ENCODE results near the gene LNX1. TPM values are rescaled to one million over a fixed set of nuclear protein-coding genes. Genes with fewer than 3 reads are reported as not detected.

The LNX1 gene
- total and polyA plus RNA-seq, 10 of the 15 experiments (the other 5 are each of a cell fraction or from before 2014, with no cell fraction given): 0.72 to 1.4 (median 1.0) TPM

- no peaks in the 10 kb centered on the region for H4K20me1 ChIP-seq (ENCODE audit: control insufficient read depth, insufficient read depth)
- H3K27ac ChIP-seq (ENCODE audit: control insufficient read depth, insufficient read depth): no peak overlapping the region
- in situ Hi-C loops (cut with MboI) (no loop called here), intact Hi-C loops (cut with micrococcal nuclease; ENCODE audit: unreplicated experiment) (no loop called here)
- TF ChIP-seq NR2C1 (IDR thresholded peaks at IDR 0.05) (no peak), JUNB (IDR thresholded peaks at IDR 0.05) (peak; percentile 20; the same call in 1 of the 2 replicates)
- DNase-seq (ENCODE audit: low read depth, low spot score) (no peak), FAIRE-seq (no peak), ATAC-seq (peak; percentile 72)
- H3K9me3 ChIP-seq (replicated peaks; ENCODE audit: control insufficient read depth, insufficient read depth, low read length): no peaks in the 10 kb centered on the region; the same call in 2 of the 3 replicates
- H3K27me3 ChIP-seq (replicated peaks in 1 of 2; ENCODE audit: control insufficient read depth in 2 of 2, insufficient read depth in 2 of 2, low read length in 1 of 2): no peaks in the 10 kb centered on the region; a peak in 1 of 4 replicates
- ChIA-PET RAD21 (ENCODE audit: unreplicated experiment) (no interaction called here), SMC1A (ENCODE audit: uncharacterized antibody, unreplicated experiment) (interaction anchor here (1.3 to 2.5 kb wide), 3 partner anchors 11 to 16 kb away, joined by 5 to 11 read pairs (median 9); no protein-coding TSS in a partner anchor), POLR2A (no interaction called here), CTCF (interaction anchor here (1.0 to 1.1 kb wide), 3 partner anchors 26 to 194 kb away, joined by 3 read pairs; no protein-coding TSS in a partner anchor)
- 0% methylated on average over 3 of the region's 3 CpGs for WGBS (ENCODE audit: insufficient coverage, insufficient replicate concordance, low lambda C conversion rate, missing lambda C conversion rate)
- no peaks in the 10 kb centered on the region for H3K4me1 ChIP-seq (ENCODE audit: control insufficient read depth, insufficient read depth, low read length)
- H3K79me2 ChIP-seq (ENCODE audit: control insufficient read depth, insufficient read depth, low read length): no peaks in the 10 kb centered on the region
- no peak overlapping the region for H3K4me3 ChIP-seq
- no peaks in the 10 kb centered on the region for H3K36me3 ChIP-seq (ENCODE audit: control insufficient read depth in 2 of 2, insufficient read depth in 2 of 2, low read length in 1 of 2)
- H3K9ac ChIP-seq (ENCODE audit: control insufficient read depth, insufficient read depth, low read length): no peak overlapping the region
- no peak overlapping the region for H3K4me2 ChIP-seq (ENCODE audit: control insufficient read depth, insufficient read depth)
- no peak overlapping the region for H2AFZ ChIP-seq (ENCODE audit: control insufficient read depth, low read depth, low read length)
- BruUV-seq (replicated peaks): no TSS peak
These were observed 78.7 kb downstream of the LNX1 start for GRCh38 chr4:53512608-53513007.

GRCh38 chr4:53511014-53511413 lies 80.3 kb downstream of the LNX1 start:
- Histone ChIP-seq H3K4me2 (ENCODE audit: control insufficient read depth, insufficient read depth) (no peak overlapping the region), H3K4me3 (no peak overlapping the region), H4K20me1 (ENCODE audit: control insufficient read depth, insufficient read depth) (no peaks in the 10 kb centered on the region), H3K27ac (ENCODE audit: control insufficient read depth, insufficient read depth) (no peak overlapping the region), H3K4me1 (ENCODE audit: control insufficient read depth, insufficient read depth, low read length) (no peaks in the 10 kb centered on the region), H3K79me2 (ENCODE audit: control insufficient read depth, insufficient read depth, low read length) (no peaks in the 10 kb centered on the region), H3K9me3 (replicated peaks; ENCODE audit: control insufficient read depth, insufficient read depth, low read length) (no peaks in the 10 kb centered on the region; the same call in 2 of the 3 replicates), H3K36me3 (ENCODE audit: control insufficient read depth in 2 of 2, insufficient read depth in 2 of 2, low read length in 1 of 2) (no peaks in the 10 kb centered on the region), H3K9ac (ENCODE audit: control insufficient read depth, insufficient read depth, low read length) (no peak overlapping the region), H3K27me3 (replicated peaks in 1 of 2; ENCODE audit: control insufficient read depth in 2 of 2, insufficient read depth in 2 of 2, low read length in 1 of 2) (no peaks in the 10 kb centered on the region), H2AFZ (ENCODE audit: control insufficient read depth, low read depth, low read length) (no peak overlapping the region)
- ChIA-PET CTCF (interaction anchor here (0.7 to 2.3 kb wide), 6 partner anchors 9 to 293 kb away, joined by 3 to 6 read pairs (median 3); no protein-coding TSS in a partner anchor), SMC1A (ENCODE audit: uncharacterized antibody, unreplicated experiment) (interaction anchor here (0.9 to 2.5 kb wide), 6 partner anchors 10 to 196 kb away, joined by 3 to 9 read pairs (median 4); no protein-coding TSS in a partner anchor), POLR2A (no interaction called here), RAD21 (ENCODE audit: unreplicated experiment) (interaction anchor here (0.7 to 1.5 kb wide), 4 partner anchors 14 to 294 kb away, joined by 3 to 5 read pairs (median 3); no protein-coding TSS in a partner anchor)
- no peak for FAIRE-seq
- WGBS (ENCODE audit: insufficient coverage, insufficient replicate concordance, low lambda C conversion rate, missing lambda C conversion rate): 1% methylated on average over 3 of the region's 3 CpGs
- in situ Hi-C loops (cut with MboI) (no loop called here), intact Hi-C loops (cut with micrococcal nuclease; ENCODE audit: unreplicated experiment) (no loop called here)
- no peak for ATAC-seq
- DNase-seq (ENCODE audit: low read depth, low spot score): no peak
- no TSS peak for BruUV-seq (replicated peaks)
- TF ChIP-seq CHD4 (IDR thresholded peaks at IDR 0.05): no peak
- no peak for TF ChIP-seq SUZ12 (IDR thresholded peaks at IDR 0.05; ENCODE audit: unreplicated experiment)
- no peak for TF ChIP-seq HSF1 (IDR thresholded peaks at IDR 0.05; ENCODE audit: low read depth, low read length)
- no peak for TF ChIP-seq IRF4 (IDR thresholded peaks at IDR 0.05; ENCODE audit: low read depth, low read length)
- no peak for TF ChIP-seq DPF2 (IDR thresholded peaks at IDR 0.05)
- no peak for TF ChIP-seq ATF3 (IDR thresholded peaks at IDR 0.05; ENCODE audit: borderline replicate concordance, extremely low read depth, low read depth, low read length)
- TF ChIP-seq ZBED1 (IDR thresholded peaks at IDR 0.05; ENCODE audit: borderline replicate concordance): no peak
- TF ChIP-seq NFYB (IDR thresholded peaks at IDR 0.05; ENCODE audit: insufficient read depth, low read depth, low read length): no peak
- TF ChIP-seq MAX (IDR thresholded peaks at IDR 0.05; ENCODE audit: low read depth, low read length): no peak
- no peak for TF ChIP-seq MYB (IDR thresholded peaks at IDR 0.05; ENCODE audit: borderline replicate concordance, low read depth, low read length)
- TF ChIP-seq HDAC6 (IDR thresholded peaks at IDR 0.05; ENCODE audit: unreplicated experiment): no peak
- no peak for TF ChIP-seq ZNF207 (IDR thresholded peaks at IDR 0.05; ENCODE audit: borderline replicate concordance)

Data from GM12878 (cell line).